K562 (cell line): ENCODE data around the gene CAPZB. TPM values are rescaled to one million over a fixed set of nuclear protein-coding genes. Genes with fewer than 3 reads are reported as not detected.
A peak's percentile ranks its signal among the peaks of the same experiment; 100 is the strongest.

ENCODE experiments used
- ATAC-seq: fragments of 200-7000 bp; cut with Tn5 transposase; 3 replicates; pipeline ENCODE4 v1.9.1; 2020; ENCODE audit warnings: moderate library complexity
- BruUV-seq: library from RNA; stranded (reverse); fragments of 400-500 nt; replicated peaks from 2 replicates; lab custom pipeline; 2021; lab: Mats Ljungman, UMichigan
- CTCF ChIA-PET: fragments of 300-600 bp; formaldehyde crosslinking; extraction: SDS; loops from one replicate; lab custom pipeline; 2021; ENCODE audit warnings: low intra/inter-chr PET ratio; lab: Yijun Ruan, JAX
- POLR2A ChIA-PET: fragments of 300-600, 350-650 bp; sonication (Branson Sonifier 250); formaldehyde crosslinking; extraction: SDS; loops from one replicate; lab custom pipeline; 2021; ENCODE audit warnings: antibody characterized with exemption, inconsistent platforms; lab: Yijun Ruan, JAX
- DNase-seq, 4 experiments: peaks; one replicate each; pipeline versions ENCODE4 v3.0.0 to v3.0.0-alpha.2; 2011 to 2018; ENCODE audit warnings: low spot score in 3 of 4, mixed read lengths in 3 of 4; ENCODE audit errors: extremely low read depth in 1 of 4
- FAIRE-seq: peaks from 2 replicates; lab custom pipeline; 2011; peaks lifted over from hg19 to GRCh38; lab: Jason Lieb, UNC
- H2AFZ ChIP-seq: 2 replicates; pipeline ENCODE4 v1.6.0; 2011; ENCODE audit warnings: low read depth, low read length, control low read depth, inconsistent platforms
- H3K27ac ChIP-seq: fragments of 200-600 bp; 3 replicates; pipeline ENCODE4 v1.8.0; 2011; ENCODE audit warnings: low read depth, mild to moderate bottlenecking, control low read depth, inconsistent platforms, low read length, moderate library complexity, mixed read lengths; ENCODE audit errors: extremely low read depth
- H3K27me3 ChIP-seq, 2 experiments: fragments of 300-600 bp in 1 of 2; 2 replicates in 1 of 2; 3 replicates in 1 of 2; pipeline versions ENCODE4 v1.6.0 to v1.8.0; 2011; ENCODE audit warnings: inconsistent platforms in 2 of 2, low read length in 2 of 2, mild to moderate bottlenecking in 1 of 2, mixed read lengths in 1 of 2, moderate library complexity in 1 of 2; ENCODE audit not compliant: control insufficient read depth in 2 of 2, insufficient read depth in 2 of 2
- H3K36me3 ChIP-seq: fragments of 300-600 bp; 3 replicates; pipeline ENCODE4 v1.8.0; 2011; ENCODE audit warnings: mild to moderate bottlenecking, low read length, inconsistent platforms; ENCODE audit not compliant: control insufficient read depth, insufficient read depth
- H3K4me1 ChIP-seq, 2 experiments: fragments of 200-600 bp in 1 of 2; replicated peaks in 1 of 2; 2 replicates in 1 of 2; 3 replicates in 1 of 2; pipeline versions ENCODE4 v1.5.1 to v1.8.0; 2011; ENCODE audit warnings: inconsistent platforms in 2 of 2, low read length in 2 of 2, mild to moderate bottlenecking in 1 of 2, mixed read lengths in 1 of 2, moderate library complexity in 1 of 2; ENCODE audit not compliant: control insufficient read depth in 2 of 2, insufficient read depth in 2 of 2
- H3K4me2 ChIP-seq: 2 replicates; pipeline ENCODE4 v1.6.1; 2011; ENCODE audit warnings: low read length, control low read depth, inconsistent platforms, mixed read lengths; ENCODE audit not compliant: insufficient read depth
- H3K4me3 ChIP-seq: fragments of 200-600 bp; sonication (generic), shearing (Covaris generic); 2 replicates; pipeline ENCODE4 v1.5.1; 2016; ENCODE audit warnings: control low read depth, inconsistent platforms
- H3K79me2 ChIP-seq: fragments of 200-600 bp; 3 replicates; pipeline ENCODE4 v1.8.0; 2011; ENCODE audit warnings: low read length, inconsistent platforms; ENCODE audit not compliant: control insufficient read depth, insufficient read depth
- H3K9ac ChIP-seq, 2 experiments: 2 replicates each; pipeline versions ENCODE4 v1.6.0 to v1.6.1; 2011; ENCODE audit warnings: low read depth in 2 of 2, low read length in 2 of 2, control low read depth in 1 of 2, inconsistent platforms in 1 of 2, mild to moderate bottlenecking in 1 of 2, mixed read lengths in 1 of 2; ENCODE audit not compliant: insufficient read depth in 1 of 2
- H3K9me1 ChIP-seq: one replicate; pipeline ENCODE4 v1.6.0; 2011; ENCODE audit warnings: inconsistent platforms, mild to moderate bottlenecking, low read length, moderate library complexity; ENCODE audit not compliant: control insufficient read depth, insufficient read depth
- H3K9me3 ChIP-seq: replicated peaks from 2 replicates; pipeline ENCODE4 v1.5.1; 2011; ENCODE audit warnings: low read depth, low read length, inconsistent platforms; ENCODE audit not compliant: control insufficient read depth, insufficient read depth
- H4K20me1 ChIP-seq: replicated peaks from 2 replicates; pipeline ENCODE4 v1.6.1; 2011; ENCODE audit warnings: low read length, inconsistent platforms, mixed read lengths; ENCODE audit not compliant: control insufficient read depth, insufficient read depth
- BMI1 ChIP-seq: fragments of 150-350 bp; IDR thresholded peaks from 2 replicates; pipeline ENCODE4 v1.6.1; 2014; ENCODE audit warnings: low read length
- CAMTA2 ChIP-seq: fragments of 250-450 bp; sonication (Bioruptor Pico); conservative IDR thresholded peaks from 2 replicates; pipeline ENCODE4 v1.5.1; 2022
- CCNT2 ChIP-seq: IDR thresholded peaks from 2 replicates; pipeline ENCODE4 v1.6.1; 2011; ENCODE audit warnings: borderline replicate concordance, low read depth, mild to moderate bottlenecking, moderate library complexity, mixed read lengths, low read length; ENCODE audit not compliant: insufficient read length; ENCODE audit errors: extremely low read depth
- GATA2 ChIP-seq: sonication (generic); formaldehyde crosslinking; IDR thresholded peaks from 2 replicates; pipeline ENCODE4 v1.4.0; 2020; ENCODE audit warnings: mild to moderate bottlenecking, missing genetic modification reagents
- HCFC1 ChIP-seq: IDR thresholded peaks from 2 replicates; pipeline ENCODE4 v1.6.1; 2012; ENCODE audit warnings: low read depth, low read length, improper control_type of control experiment
- HNRNPLL ChIP-seq: fragments of 200-400 bp; formaldehyde crosslinking; IDR thresholded peaks from 2 replicates; pipeline ENCODE4 v1.6.1; 2017; ENCODE audit warnings: low read length, low read depth, mild to moderate bottlenecking; ENCODE audit not compliant: poor library complexity, severe bottlenecking
- POLR2AphosphoS2 ChIP-seq: IDR thresholded peaks from 2 replicates; pipeline ENCODE4 v1.6.1; 2012; ENCODE audit warnings: low read length, improper control_type of control experiment
- REST ChIP-seq, 2 experiments: fragments of 450-650 bp; formaldehyde crosslinking in 1 of 2; IDR thresholded peaks; 2 replicates each; pipeline versions ENCODE4 v1.4.0 to v1.6.1; 2014 to 2020; ENCODE audit warnings: mild to moderate bottlenecking in 2 of 2, borderline replicate concordance in 1 of 2, low read depth in 1 of 2
- SIN3B ChIP-seq: fragments of 450-650 bp; IDR thresholded peaks from 2 replicates; pipeline ENCODE4 v1.6.1; 2017; ENCODE audit warnings: low read depth, mild to moderate bottlenecking, moderate library complexity
- TARDBP ChIP-seq: fragments of 450-650 bp; IDR thresholded peaks from 2 replicates; pipeline ENCODE4 v1.6.1; 2016
- ZKSCAN8 ChIP-seq: fragments of 200-800 bp; sonication (Bioruptor generic); IDR thresholded peaks from 2 replicates; pipeline ENCODE4 v1.6.1; 2016; ENCODE audit warnings: missing genetic modification characterization, missing compliant biosample characterization
- ZNF79 ChIP-seq: fragments of 250-450 bp; sonication (Bioruptor Pico); IDR thresholded peaks from 2 replicates; pipeline ENCODE4 v1.4.0; 2020; ENCODE audit warnings: low read depth, mild to moderate bottlenecking, moderate library complexity
- WGBS: fragments of 100-300 bp; shearing (Covaris generic); methylation state at CpG from one replicate; pipeline ENCODE4 v1.1.6; 2016; ENCODE audit warnings: low coverage, mixed read lengths; ENCODE audit not compliant: insufficient coverage; ENCODE audit errors: missing lambda C conversion rate; 5-methylcytosine and 5-hydroxymethylcytosine counted together
- in situ Hi-C: fragments of 300-500 bp; cut with MboI; formaldehyde crosslinking; loops from 4 replicates; pipeline ENCODE4 v1.15.0; 2018; ENCODE audit warnings: inconsistent platforms, mixed read lengths
- intact Hi-C: fragments of 100-400 bp; cut with micrococcal nuclease; formaldehyde crosslinking; loops from 2 replicates; pipeline ENCODE4 v1.14.2; 2022
- polyA plus RNA-seq, 8 experiments: library from polyadenylated mRNA; depleted of rRNA in 4 of 8; stranded (reverse) in 5 of 8; unstranded in 3 of 8; fragments of >200 nt; fragmentation: Nextera tagmentation in 2 of 8; fragmentation: Illumina TruSeq in 1 of 8; extraction: Ambion mirVana in 2 of 8; extraction: Trizol in 1 of 8; gene quantifications; 2 replicates each; pipeline versions ENCODE4 v1.2.1 to v1.2.3, GENCODE V29; 2011 to 2014; ENCODE audit warnings: inconsistent platforms in 1 of 8, missing spikeins in 1 of 8
- total RNA-seq, 7 experiments: library from RNA; depleted of rRNA in 6 of 7; stranded (reverse); fragments of >200 nt in 6 of 7; fragmentation: Illumina TruSeq in 2 of 7; extraction: Trizol in 2 of 7; gene quantifications; 2 replicates each; pipeline versions ENCODE4 v1.2.1 to v1.2.3, GENCODE V29; 2011 to 2021; ENCODE audit warnings: low replicate concordance in 1 of 7

Gene CAPZB
- total and polyA plus RNA-seq, 9 of the 15 experiments (the other 6 are each of a cell fraction or from before 2014, with no cell fraction given): 57.6 to 297 (median 125) TPM

GRCh38 chr1:19405761-19406487, 79.4 kb downstream of the CAPZB start (continued):
- TF ChIP-seq HNRNPLL (peak; percentile 38), BMI1 (no peak), ZNF79 (CRISPR knock-in tag) (no peak), HCFC1 (no peak), SIN3B (no peak), POLR2AphosphoS2 (no peak)

GRCh38 chr1:19405195-19405760, 80.1 kb downstream of the CAPZB start:
- Histone ChIP-seq H3K27me3 (no peaks in the 10 kb centered on the region), H3K4me2 (no peak overlapping the region), H4K20me1 (peaks cover 48% of the 10 kb centered on the region), H3K9ac (no peak overlapping the region), H2AFZ (no peak overlapping the region), H3K9me3 (no peaks in the 10 kb centered on the region), H3K4me3 (no peak overlapping the region), H3K36me3 (no peaks in the 10 kb centered on the region), H3K9me1 (peaks cover 10% of the 10 kb centered on the region), H3K4me1 (peaks cover 32 to 34% of the 10 kb centered on the region in 2 experiments), H3K27ac (no peak overlapping the region), H3K79me2 (peaks cover 45% of the 10 kb centered on the region)
- 65% methylated on average over 10 of the region's 10 CpGs for WGBS
- ChIA-PET POLR2A (interaction anchor here (0.7 to 1.2 kb wide), 8 partner anchors 8 to 80 kb away, joined by 3 to 4 read pairs (median 3); partner anchors contain the start of gene CAPZB), CTCF (no interaction called here)
- ATAC-seq (peak; percentile 75), FAIRE-seq (no peak), DNase-seq (peak in 2 of 4 experiments; percentile 37 to 50)
- in situ Hi-C loops (no loop called here), intact Hi-C loops (no loop called here)
- no TSS peak for BruUV-seq
- no peak for TF ChIP-seq CCNT2
- TF ChIP-seq CAMTA2: no peak
- no peak for TF ChIP-seq TARDBP
- no peak for TF ChIP-seq ZKSCAN8 (CRISPR knock-in tag)
- TF ChIP-seq GATA2 (CRISPR knock-in tag): peak; percentile 37; the same call in 1 of the 2 replicates
- TF ChIP-seq REST (IDR thresholded peaks at IDR 0.05; ENCODE audit: borderline replicate concordance): peak; percentile 18; the same call in 1 of the 2 replicates
- no peak for TF ChIP-seq REST (CRISPR knock-in tag; IDR thresholded peaks at IDR 0.05; ENCODE audit: low read depth)
